HepG2 (cell line): Measurements from ENCODE around the gene SYNE3. TPM values are rescaled to one million over a fixed set of nuclear protein-coding genes. Genes with fewer than 3 reads are reported as not detected.

Experiments
- BRCA1 ChIP-seq: sonication (generic); formaldehyde crosslinking; IDR thresholded peaks from 2 replicates; pipeline ENCODE4 v1.4.0; 2020; ENCODE audit warnings: missing genetic modification reagents
- CEBPG ChIP-seq: IDR thresholded peaks from 2 replicates; pipeline ENCODE4 v1.6.1; 2016
- FOXK2 ChIP-seq: fragments of 450-650 bp; IDR thresholded peaks from 2 replicates; pipeline ENCODE4 v1.6.1; 2016
- GZF1 ChIP-seq: sonication (generic); formaldehyde crosslinking; IDR thresholded peaks from 2 replicates; pipeline ENCODE4 v1.5.1; 2020; ENCODE audit warnings: mild to moderate bottlenecking, missing genetic modification reagents
- SAFB2 ChIP-seq: sonication (generic); formaldehyde crosslinking; IDR thresholded peaks from 2 replicates; pipeline ENCODE4 v1.5.1; 2020; ENCODE audit warnings: missing genetic modification reagents, low read depth, mild to moderate bottlenecking, borderline replicate concordance
- SMAD9 ChIP-seq: sonication (generic); formaldehyde crosslinking; IDR thresholded peaks from 2 replicates; pipeline ENCODE4 v1.5.1; 2020; ENCODE audit warnings: mild to moderate bottlenecking, missing genetic modification reagents
- ZFX ChIP-seq: sonication (generic); formaldehyde crosslinking; IDR thresholded peaks from 2 replicates; pipeline ENCODE4 v1.4.0; 2020; ENCODE audit warnings: mild to moderate bottlenecking, low read depth, missing genetic modification reagents, moderate library complexity
- ZKSCAN8 ChIP-seq: IDR thresholded peaks from 2 replicates; pipeline ENCODE4 v1.6.1; 2016; ENCODE audit warnings: borderline replicate concordance, missing genetic modification reagents, missing compliant biosample characterization
- ZNF20 ChIP-seq: sonication (generic); formaldehyde crosslinking; IDR thresholded peaks from 2 replicates; pipeline ENCODE4 v1.4.0; 2020; ENCODE audit warnings: mild to moderate bottlenecking, moderate library complexity, missing genetic modification reagents
- ZNF570 ChIP-seq: sonication (generic); formaldehyde crosslinking; IDR thresholded peaks from 2 replicates; pipeline ENCODE4 v1.4.0; 2020; ENCODE audit warnings: mild to moderate bottlenecking, missing genetic modification reagents, borderline replicate concordance
- ZNF772 ChIP-seq: sonication (generic); formaldehyde crosslinking; IDR thresholded peaks from 2 replicates; pipeline ENCODE4 v1.5.0; 2020; ENCODE audit warnings: mild to moderate bottlenecking, missing genetic modification reagents
- polyA plus RNA-seq, 8 experiments: library from polyadenylated mRNA; depleted of rRNA in 3 of 8; stranded (reverse) in 7 of 8; unstranded in 1 of 8; fragments of >200 nt; fragmentation: Illumina TruSeq in 4 of 8; extraction: Trizol in 4 of 8; gene quantifications; 2 replicates each; pipeline versions ENCODE4 v1.2.1 to v1.2.3, GENCODE V29; 2011 to 2016; ENCODE audit warnings: low read depth in 4 of 8, missing spikeins in 1 of 8, mixed read lengths in 1 of 8; ENCODE audit not compliant: insufficient read depth in 1 of 8
- total RNA-seq, 5 experiments: library from RNA; depleted of rRNA; stranded (reverse); fragments of >200 nt; fragmentation: Illumina TruSeq; extraction: Trizol; gene quantifications; 2 replicates each; pipeline ENCODE4 v1.2.3, GENCODE V29; 2016; ENCODE audit warnings: low read depth in 1 of 5
- TF ChIP-seq, protein P1 (sequence below): sonication (generic); formaldehyde crosslinking; IDR thresholded peaks from 2 replicates; pipeline ENCODE4; 2020; ENCODE audit warnings: missing genetic modification reagents, mild to moderate bottlenecking, borderline replicate concordance
- TF ChIP-seq, protein P2 (sequence below): sonication (generic); formaldehyde crosslinking; IDR thresholded peaks from 2 replicates; pipeline ENCODE4 v1.4.0; 2020; ENCODE audit warnings: mild to moderate bottlenecking, low read depth, missing genetic modification reagents
- TF ChIP-seq, protein P3 (sequence below): sonication (generic); formaldehyde crosslinking; conservative IDR thresholded peaks from 2 replicates; pipeline ENCODE4 v1.8.0; 2022; ENCODE audit warnings: mild to moderate bottlenecking, moderate library complexity, missing genetic modification reagents

SYNE3 gene
- total and polyA plus RNA-seq, 2 of the 13 experiments (the other 11 are each of a cell fraction or from before 2014, with no cell fraction given) = 7.8 to 8.0 TPM

DNA sequence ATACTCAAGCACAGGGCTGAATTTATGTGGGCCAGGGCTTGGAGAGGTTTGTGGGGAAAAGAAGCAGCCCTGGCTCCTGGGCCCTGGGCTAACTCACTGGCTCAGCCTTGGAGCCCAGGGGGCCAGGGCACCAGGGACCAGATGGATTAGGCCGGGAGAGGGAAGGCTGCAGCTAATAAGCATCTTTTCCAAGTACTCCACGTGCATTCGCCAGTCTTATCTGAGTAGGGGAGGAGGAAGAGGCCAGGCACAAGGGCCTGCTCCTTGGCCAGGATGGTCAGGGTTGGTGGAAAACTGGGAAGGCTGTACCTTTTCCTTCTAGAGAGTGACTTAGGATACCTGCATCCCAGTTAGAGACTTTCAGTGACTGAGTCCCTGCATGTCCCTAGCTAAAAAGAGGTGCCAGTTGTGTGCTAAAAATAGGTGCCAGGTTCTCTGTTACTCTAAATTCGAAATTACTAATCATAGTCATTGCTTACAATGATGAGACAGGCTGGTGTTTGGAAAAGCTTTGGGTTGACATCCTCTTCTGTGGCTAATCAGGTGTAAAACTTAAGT, 19.7 kb upstream of the SYNE3 start (continued):
- TF ChIP-seq ZNF570 = no peak
- TF ChIP-seq SAFB2 (CRISPR knock-in tag) = 0 out of 2 replicates have a peak, but pooled peaks have one; percentile 1
- TF ChIP-seq, protein P1, sequence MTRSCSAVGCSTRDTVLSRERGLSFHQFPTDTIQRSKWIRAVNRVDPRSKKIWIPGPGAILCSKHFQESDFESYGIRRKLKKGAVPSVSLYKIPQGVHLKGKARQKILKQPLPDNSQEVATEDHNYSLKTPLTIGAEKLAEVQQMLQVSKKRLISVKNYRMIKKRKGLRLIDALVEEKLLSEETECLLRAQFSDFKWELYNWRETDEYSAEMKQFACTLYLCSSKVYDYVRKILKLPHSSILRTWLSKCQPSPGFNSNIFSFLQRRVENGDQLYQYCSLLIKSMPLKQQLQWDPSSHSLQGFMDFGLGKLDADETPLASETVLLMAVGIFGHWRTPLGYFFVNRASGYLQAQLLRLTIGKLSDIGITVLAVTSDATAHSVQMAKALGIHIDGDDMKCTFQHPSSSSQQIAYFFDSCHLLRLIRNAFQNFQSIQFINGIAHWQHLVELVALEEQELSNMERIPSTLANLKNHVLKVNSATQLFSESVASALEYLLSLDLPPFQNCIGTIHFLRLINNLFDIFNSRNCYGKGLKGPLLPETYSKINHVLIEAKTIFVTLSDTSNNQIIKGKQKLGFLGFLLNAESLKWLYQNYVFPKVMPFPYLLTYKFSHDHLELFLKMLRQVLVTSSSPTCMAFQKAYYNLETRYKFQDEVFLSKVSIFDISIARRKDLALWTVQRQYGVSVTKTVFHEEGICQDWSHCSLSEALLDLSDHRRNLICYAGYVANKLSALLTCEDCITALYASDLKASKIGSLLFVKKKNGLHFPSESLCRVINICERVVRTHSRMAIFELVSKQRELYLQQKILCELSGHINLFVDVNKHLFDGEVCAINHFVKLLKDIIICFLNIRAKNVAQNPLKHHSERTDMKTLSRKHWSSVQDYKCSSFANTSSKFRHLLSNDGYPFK (CRISPR knock-in tag) = no peak
- no peak for TF ChIP-seq BRCA1 (CRISPR knock-in tag)
- peak; percentile 15 for TF ChIP-seq ZFX (CRISPR knock-in tag)
- no peak for TF ChIP-seq FOXK2
- no peak for TF ChIP-seq CEBPG
- TF ChIP-seq, protein P2, sequence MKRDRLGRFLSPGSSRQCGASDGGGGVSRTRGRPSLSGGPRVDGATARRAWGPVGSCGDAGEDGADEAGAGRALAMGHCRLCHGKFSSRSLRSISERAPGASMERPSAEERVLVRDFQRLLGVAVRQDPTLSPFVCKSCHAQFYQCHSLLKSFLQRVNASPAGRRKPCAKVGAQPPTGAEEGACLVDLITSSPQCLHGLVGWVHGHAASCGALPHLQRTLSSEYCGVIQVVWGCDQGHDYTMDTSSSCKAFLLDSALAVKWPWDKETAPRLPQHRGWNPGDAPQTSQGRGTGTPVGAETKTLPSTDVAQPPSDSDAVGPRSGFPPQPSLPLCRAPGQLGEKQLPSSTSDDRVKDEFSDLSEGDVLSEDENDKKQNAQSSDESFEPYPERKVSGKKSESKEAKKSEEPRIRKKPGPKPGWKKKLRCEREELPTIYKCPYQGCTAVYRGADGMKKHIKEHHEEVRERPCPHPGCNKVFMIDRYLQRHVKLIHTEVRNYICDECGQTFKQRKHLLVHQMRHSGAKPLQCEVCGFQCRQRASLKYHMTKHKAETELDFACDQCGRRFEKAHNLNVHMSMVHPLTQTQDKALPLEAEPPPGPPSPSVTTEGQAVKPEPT (CRISPR knock-in tag) = no peak
- TF ChIP-seq, protein P3, sequence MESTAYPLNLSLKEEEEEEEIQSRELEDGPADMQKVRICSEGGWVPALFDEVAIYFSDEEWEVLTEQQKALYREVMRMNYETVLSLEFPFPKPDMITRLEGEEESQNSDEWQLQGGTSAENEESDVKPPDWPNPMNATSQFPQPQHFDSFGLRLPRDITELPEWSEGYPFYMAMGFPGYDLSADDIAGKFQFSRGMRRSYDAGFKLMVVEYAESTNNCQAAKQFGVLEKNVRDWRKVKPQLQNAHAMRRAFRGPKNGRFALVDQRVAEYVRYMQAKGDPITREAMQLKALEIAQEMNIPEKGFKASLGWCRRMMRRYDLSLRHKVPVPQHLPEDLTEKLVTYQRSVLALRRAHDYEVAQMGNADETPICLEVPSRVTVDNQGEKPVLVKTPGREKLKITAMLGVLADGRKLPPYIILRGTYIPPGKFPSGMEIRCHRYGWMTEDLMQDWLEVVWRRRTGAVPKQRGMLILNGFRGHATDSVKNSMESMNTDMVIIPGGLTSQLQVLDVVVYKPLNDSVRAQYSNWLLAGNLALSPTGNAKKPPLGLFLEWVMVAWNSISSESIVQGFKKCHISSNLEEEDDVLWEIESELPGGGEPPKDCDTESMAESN (CRISPR knock-in tag) = no peak
- no peak for TF ChIP-seq SMAD9 (CRISPR knock-in tag)
- no peak for TF ChIP-seq ZNF772
- no peak for TF ChIP-seq ZKSCAN8 (CRISPR knock-in tag)
- no peak for TF ChIP-seq ZNF20 (CRISPR knock-in tag)
- TF ChIP-seq GZF1 = no peak
